Measurements from ENCODE around the gene TRAF3.

TRAF3 gene

GRCh38 chr14:102941419-102942011, 164.3 kb downstream of the TRAF3 start:
- DNase-seq, result peak; percentile 31

DNA sequence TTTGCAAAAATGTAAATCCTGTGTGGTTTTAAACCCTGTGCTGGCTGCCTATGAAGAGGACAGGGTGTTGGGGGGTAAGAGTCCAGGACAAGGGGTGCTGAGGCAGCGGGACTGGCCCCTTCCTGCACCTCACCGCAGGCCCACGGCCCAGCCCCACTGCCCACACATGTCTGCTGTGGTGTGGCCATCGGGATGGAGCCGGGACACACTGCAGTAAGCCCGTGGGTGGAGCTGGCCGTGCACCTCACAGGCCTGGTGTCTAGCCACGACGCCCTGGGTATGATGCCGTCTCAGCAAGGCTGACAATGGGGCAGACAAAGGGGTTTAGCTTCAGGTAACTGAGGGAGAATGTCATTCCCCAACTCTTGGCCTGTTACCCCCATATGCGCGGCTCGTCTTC, 164.8 kb downstream of the TRAF3 start:
- DNase-seq, result no peak

- DNase-seq, result no peak
Measured at GRCh38 chr14:102943454-102943853, 166.2 kb downstream of the TRAF3 start.

- no peak for DNase-seq
Measured at GRCh38 chr14:102943979-102944378, 166.7 kb downstream of the TRAF3 start.

DNA sequence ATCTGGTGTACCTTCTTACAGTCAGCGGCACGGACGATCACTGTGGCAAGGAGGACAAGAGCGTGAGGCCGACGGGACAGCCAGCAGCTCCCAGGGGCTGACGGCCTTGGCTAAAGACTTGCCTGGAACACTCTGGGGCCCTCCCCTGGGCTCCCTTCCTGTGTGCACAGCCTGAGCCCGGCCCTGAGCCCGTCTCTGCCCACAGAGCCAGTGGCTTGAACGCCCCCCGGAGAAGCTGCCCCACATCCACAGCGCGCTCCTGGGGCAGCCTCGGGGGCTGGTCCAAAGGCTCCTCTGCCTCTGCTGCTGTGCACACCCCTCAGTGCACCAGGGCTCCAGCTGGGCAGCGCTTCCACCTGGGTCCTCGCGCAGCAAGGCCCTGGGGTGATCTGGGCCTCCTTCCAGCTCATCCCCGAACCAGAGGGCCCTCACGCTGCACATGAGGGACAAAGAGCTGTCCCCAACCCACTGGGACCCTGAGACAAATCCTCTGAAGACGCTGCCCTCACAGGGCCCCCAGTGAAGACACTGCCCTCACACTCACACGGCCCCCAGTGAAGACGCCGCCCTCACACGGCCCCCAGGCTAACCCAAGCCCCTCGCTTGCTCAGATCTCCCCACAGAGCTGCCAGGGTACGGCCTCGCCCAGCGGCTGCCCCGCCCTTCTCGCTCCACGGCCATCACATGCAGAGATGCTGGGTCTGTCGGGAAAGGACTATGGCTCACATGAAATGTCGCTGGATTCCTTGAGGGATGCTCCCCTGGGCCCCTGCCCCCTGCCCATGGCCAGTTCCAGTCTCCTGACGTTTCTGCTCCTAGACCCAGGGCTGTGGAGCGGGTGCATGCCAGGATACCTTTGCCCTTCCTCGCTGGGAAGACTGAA, 167.4 kb downstream of the TRAF3 start:
- no peak for DNase-seq

DNA sequence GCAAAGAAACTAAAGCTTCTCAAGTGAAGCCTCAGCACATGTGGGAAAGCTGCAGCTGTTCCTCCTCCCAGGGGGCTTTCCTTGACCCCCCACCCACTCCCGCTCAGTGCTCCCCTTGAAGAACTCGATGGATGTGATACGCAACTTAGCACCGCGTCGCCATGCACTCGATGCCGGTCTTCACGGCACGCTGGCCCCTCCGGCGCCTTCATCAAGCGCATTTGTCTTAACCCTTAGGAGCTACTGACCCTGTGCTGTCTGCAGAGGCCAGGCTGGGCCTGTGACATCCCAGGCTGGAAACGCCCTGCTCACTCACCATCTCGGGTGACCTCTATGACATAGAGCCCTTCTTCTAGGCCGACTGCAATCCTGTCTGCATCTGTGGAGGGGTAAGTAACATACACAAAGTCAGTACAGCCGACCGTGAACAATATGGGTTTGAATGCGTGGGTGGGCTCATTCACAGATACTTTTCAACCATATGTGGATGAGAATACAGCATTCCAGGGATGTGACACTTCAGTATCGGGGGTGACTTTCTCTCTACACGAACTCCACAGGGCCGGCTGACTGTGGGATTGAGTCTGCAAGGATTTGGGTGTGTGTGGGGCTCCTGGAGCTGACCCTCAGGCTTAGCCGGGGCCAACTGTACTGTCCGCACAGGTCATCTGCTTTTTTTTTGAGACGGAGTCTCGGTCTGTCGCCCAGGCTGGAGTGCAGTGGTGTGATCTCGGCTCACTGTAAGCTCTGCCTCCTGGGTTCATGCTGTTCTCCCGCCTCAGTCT, 168.3 kb downstream of the TRAF3 start:
- no peak for DNase-seq

DNA sequence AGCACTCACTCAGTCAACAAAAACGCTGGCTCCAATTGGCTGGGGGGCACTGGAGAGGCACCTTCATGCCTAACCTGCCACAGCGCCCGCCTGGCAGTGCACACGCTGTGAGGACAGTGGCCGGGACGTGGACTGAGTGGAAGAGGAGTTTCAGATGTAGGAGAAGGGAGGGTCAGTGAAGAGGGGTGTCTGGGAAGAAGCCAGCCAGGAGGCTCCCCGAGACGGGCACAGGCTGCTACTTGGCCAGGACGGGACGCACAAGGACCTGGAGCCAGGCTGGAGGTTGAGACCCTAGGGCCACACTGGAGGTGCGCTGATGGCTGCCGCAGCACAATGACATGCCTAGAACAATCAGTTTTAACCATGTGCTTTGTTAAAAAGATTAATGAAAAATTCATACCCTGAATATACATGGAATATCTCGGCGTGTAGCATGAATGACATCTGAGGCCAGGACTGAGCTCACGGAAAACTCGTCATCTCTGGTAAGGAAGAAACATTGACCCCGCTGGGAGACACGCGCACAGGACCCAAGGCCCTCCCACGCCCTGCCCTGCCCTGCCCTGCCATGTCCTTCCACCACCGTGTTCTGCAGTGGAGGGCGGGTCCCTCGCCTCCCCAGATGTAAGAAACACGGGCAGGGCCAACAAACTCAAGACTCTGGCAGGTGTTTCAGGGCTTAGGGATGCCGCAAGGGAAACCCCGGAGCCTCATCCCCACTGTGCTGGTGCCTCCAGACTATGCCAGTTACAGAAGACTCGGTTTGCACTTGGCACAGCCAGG, 170.3 kb downstream of the TRAF3 start:
- no peak for DNase-seq

- no peak for DNase-seq
Measured at GRCh38 chr14:102948698-102949061, 171.4 kb downstream of the TRAF3 start.

- DNase-seq, result peak; percentile 57
Measured at GRCh38 chr14:102949062-102949800, 172.0 kb downstream of the TRAF3 start.

GRCh38 chr14:102949801-102950451, 172.7 kb downstream of the TRAF3 start:
- DNase-seq, result no peak

- no peak for DNase-seq
Measured at GRCh38 chr14:102951034-102951433, 173.8 kb downstream of the TRAF3 start.

DNA sequence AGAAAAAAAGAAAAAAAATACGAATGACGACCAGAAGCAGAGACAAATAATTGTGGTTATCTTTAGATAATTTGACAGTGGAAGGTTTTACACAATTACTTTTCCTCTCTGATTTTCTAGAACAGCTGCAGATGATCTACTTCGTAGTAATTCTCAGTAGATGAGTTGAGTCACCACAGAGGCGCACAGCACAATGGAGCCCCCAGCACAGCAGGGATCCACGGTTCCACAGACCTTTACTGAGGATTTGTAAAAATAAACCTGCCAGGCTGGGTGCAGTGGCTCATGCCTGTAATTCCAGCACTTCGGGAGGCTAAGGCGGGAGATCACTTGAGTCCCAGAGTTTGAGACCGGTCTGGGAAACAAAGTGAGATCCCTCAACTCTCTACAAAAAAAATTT, 174.6 kb downstream of the TRAF3 start:
- DNase-seq, result no peak

GRCh38 chr14:102952276-102952675, 175.0 kb downstream of the TRAF3 start:
- DNase-seq, result no peak

- no peak for DNase-seq
Measured at GRCh38 chr14:102953100-102953499, 175.9 kb downstream of the TRAF3 start.

GRCh38 chr14:102954081-102954789, 177.0 kb downstream of the TRAF3 start:
- no peak for DNase-seq

DNA sequence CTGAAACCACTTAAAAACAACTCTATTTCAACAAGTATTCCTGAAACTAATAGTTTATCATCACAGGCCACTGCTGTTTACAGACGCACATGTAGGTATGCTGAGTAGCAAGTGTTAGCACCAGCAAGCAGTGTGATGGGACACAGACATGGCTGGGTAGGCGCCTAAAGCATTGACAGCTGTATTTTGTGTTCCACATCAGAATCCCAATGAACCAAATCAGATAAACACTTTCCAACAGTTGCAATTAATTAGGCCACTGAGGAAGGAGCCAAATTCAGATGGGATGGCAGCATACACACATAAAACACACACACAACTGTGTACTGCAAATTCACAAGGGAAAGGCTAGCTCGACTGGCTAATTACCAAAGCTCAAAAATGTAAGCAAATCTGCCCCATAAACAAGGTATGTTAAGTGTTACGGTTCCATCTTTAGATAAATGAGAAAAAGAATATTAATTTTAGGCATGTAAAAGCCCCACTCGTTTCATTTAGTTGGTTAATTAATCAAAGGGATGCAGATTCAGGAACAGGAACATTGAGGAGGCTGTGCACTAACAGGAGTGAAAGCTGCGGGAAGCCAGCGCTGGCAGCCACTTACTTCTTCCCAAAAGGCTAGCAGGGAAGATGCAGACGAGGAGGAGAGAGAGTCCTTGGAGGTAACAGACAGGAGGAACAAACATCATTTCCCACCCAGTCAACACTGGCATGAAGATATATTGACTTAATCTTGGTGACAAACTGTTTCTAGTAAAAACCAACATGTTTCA, 178.6 kb downstream of the TRAF3 start:
- DNase-seq, result no peak

DNA sequence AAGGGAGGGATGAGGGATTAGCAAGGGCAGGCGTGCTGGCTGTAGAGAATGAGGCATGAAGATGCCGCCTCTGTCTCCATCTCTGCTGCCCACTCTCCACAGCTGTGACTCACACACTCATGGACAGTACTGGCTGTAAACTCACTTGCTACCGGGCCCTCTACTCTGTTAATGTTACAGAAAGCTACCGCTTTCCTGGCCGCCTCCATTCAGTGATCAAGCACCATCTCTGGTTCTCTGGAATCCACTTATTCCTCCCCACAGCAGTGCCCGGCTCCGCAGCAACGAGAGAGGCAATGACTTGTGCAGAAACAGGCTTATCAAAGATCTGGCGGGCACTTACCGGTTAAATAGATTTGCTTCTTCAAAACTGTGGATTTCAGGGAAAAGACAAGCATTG, 180.0 kb downstream of the TRAF3 start:
- DNase-seq, result no peak

- DNase-seq, result no peak
Measured at GRCh38 chr14:102958461-102958860, 181.2 kb downstream of the TRAF3 start.
